SK-N-SH (cell line): ENCODE data around the gene CLPSL1. TPM values are rescaled to one million over a fixed set of nuclear protein-coding genes. Genes with fewer than 3 reads are reported as not detected.

Experiments
- CTCF ChIA-PET: fragments of 300-600, 350-600 bp; formaldehyde crosslinking; extraction: SDS; loops from one replicate; lab custom pipeline; 2021; lab: Yijun Ruan, JAX
- POLR2A ChIA-PET: fragments of 350-600 bp; sonication (Branson Sonifier 250); formaldehyde crosslinking; extraction: SDS; loops from one replicate; lab custom pipeline; 2020; ENCODE audit warnings: antibody characterized with exemption, inconsistent platforms; lab: Yijun Ruan, JAX
- DNase-seq: peaks from one replicate; pipeline ENCODE4 v3.0.0; 2012
- H2AFZ ChIP-seq: fragments of 200-600 bp; sonication (generic); 2 replicates; pipeline ENCODE4 v1.8.1; 2016; ENCODE audit warnings: antibody characterized with exemption, mild to moderate bottlenecking, low read depth
- H3F3A ChIP-seq: fragments of 200-600 bp; sonication (generic); replicated peaks from 2 replicates; pipeline ENCODE3; 2016; ENCODE audit warnings: antibody characterized with exemption, mild to moderate bottlenecking; ENCODE audit not compliant: insufficient read depth
- H3K27ac ChIP-seq, 2 experiments: fragments of 200-500 bp in 1 of 2; fragments of 200-600 bp in 1 of 2; sonication (Bioruptor generic) in 1 of 2; sonication (generic), shearing (Covaris generic) in 1 of 2; 2 replicates each; pipeline versions ENCODE4 v1.5.1 to v1.6.1; 2014 to 2016; ENCODE audit warnings: low read depth in 2 of 2, inconsistent platforms in 1 of 2, low read length in 1 of 2, mild to moderate bottlenecking in 1 of 2, mixed read lengths in 1 of 2
- H3K27me3 ChIP-seq: fragments of 200-600 bp; sonication (generic), shearing (Covaris generic); 2 replicates; pipeline ENCODE4 v1.6.1; 2016; ENCODE audit warnings: mixed run types; ENCODE audit not compliant: insufficient read depth
- H3K36me3 ChIP-seq, 2 experiments: fragments of 200-500 bp in 1 of 2; fragments of 200-600 bp in 1 of 2; sonication (Bioruptor generic) in 1 of 2; sonication (generic) in 1 of 2; replicated peaks in 1 of 2; 2 replicates each; pipeline versions ENCODE3 to v1.5.1; 2014 to 2016; ENCODE audit warnings: low read length in 1 of 2, mild to moderate bottlenecking in 1 of 2; ENCODE audit not compliant: insufficient read depth in 2 of 2, control insufficient read depth in 1 of 2
- H3K4me1 ChIP-seq, 2 experiments: fragments of 200-500 bp in 1 of 2; fragments of 200-600 bp in 1 of 2; sonication (Bioruptor generic) in 1 of 2; sonication (generic), shearing (Covaris generic) in 1 of 2; 2 replicates each; pipeline versions ENCODE4 v1.5.1 to v1.6.1; 2014 to 2016; ENCODE audit warnings: low read depth in 1 of 2, low read length in 1 of 2, mixed run types in 1 of 2; ENCODE audit not compliant: insufficient read depth in 2 of 2, control insufficient read depth in 1 of 2
- H3K4me2 ChIP-seq: fragments of 200-600 bp; sonication (generic), shearing (Covaris generic); 2 replicates; pipeline ENCODE4 v1.6.1; 2017; ENCODE audit warnings: mixed run types
- H3K4me3 ChIP-seq, 2 experiments: fragments of 200-500 bp in 1 of 2; fragments of 200-600 bp in 1 of 2; sonication (Bioruptor generic) in 1 of 2; sonication (generic), shearing (Covaris generic) in 1 of 2; 2 replicates each; pipeline versions ENCODE4 v1.5.1 to v1.8.1; 2014 to 2016; ENCODE audit warnings: low read depth in 2 of 2, inconsistent platforms in 1 of 2, low read length in 1 of 2, mild to moderate bottlenecking in 1 of 2, mixed read lengths in 1 of 2, moderate library complexity in 1 of 2
- H3K79me2 ChIP-seq: fragments of 200-600 bp; sonication (generic); 2 replicates; pipeline ENCODE4 v1.8.1; 2017; ENCODE audit warnings: mild to moderate bottlenecking; ENCODE audit not compliant: insufficient read depth
- H3K9ac ChIP-seq: fragments of 200-600 bp; sonication (generic); 2 replicates; pipeline ENCODE4 v1.6.1; 2017; ENCODE audit warnings: mixed run types
- H3K9me2 ChIP-seq: fragments of 200-600 bp; sonication (generic); 2 replicates; pipeline ENCODE4 v1.6.1; 2017; ENCODE audit warnings: mixed run types
- H3K9me3 ChIP-seq: fragments of 200-600 bp; sonication (generic); 2 replicates; pipeline ENCODE4 v1.6.1; 2017; ENCODE audit warnings: mixed run types, mild to moderate bottlenecking, moderate library complexity
- H4K20me1 ChIP-seq: fragments of 200-600 bp; sonication (generic); 2 replicates; pipeline ENCODE4 v1.6.1; 2017; ENCODE audit warnings: mild to moderate bottlenecking, mixed run types; ENCODE audit not compliant: insufficient read depth
- CHD2 ChIP-seq: fragments of 150-350 bp; IDR thresholded peaks from 2 replicates; pipeline ENCODE4 v1.6.1; 2018; ENCODE audit warnings: low read length; ENCODE audit not compliant: partially characterized antibody
- ELF1 ChIP-seq: IDR thresholded peaks from 2 replicates; pipeline ENCODE4 v1.4.0; 2012
- FOSL2 ChIP-seq: IDR thresholded peaks from 2 replicates; pipeline ENCODE4 v1.4.0; 2012; ENCODE audit warnings: low read depth, mild to moderate bottlenecking, moderate library complexity, borderline replicate concordance
- FOXJ3 ChIP-seq: sonication (generic); formaldehyde crosslinking; IDR thresholded peaks from 2 replicates; pipeline ENCODE4 v1.5.1; 2020; ENCODE audit warnings: mild to moderate bottlenecking, missing genetic modification reagents
- NFIC ChIP-seq: IDR thresholded peaks from 2 replicates; pipeline ENCODE4 v1.4.0; 2012; ENCODE audit warnings: borderline replicate concordance
- RAD21 ChIP-seq: IDR thresholded peaks from 2 replicates; pipeline ENCODE4 v1.6.1; 2012; ENCODE audit warnings: mild to moderate bottlenecking, low read length
- RXRA ChIP-seq: IDR thresholded peaks from 2 replicates; pipeline ENCODE4 v1.4.0; 2012; ENCODE audit warnings: low read depth, mild to moderate bottlenecking, borderline replicate concordance
- SIN3A ChIP-seq: IDR thresholded peaks from 2 replicates; pipeline ENCODE4 v1.6.1; 2012; ENCODE audit warnings: low read depth, mild to moderate bottlenecking, low read length, moderate library complexity, borderline replicate concordance
- TAF1 ChIP-seq: IDR thresholded peaks from 2 replicates; pipeline ENCODE4 v1.6.1; 2012; ENCODE audit warnings: low read depth, mild to moderate bottlenecking, low read length, moderate library complexity, borderline replicate concordance
- WGBS: methylation state at CpG from one replicate; pipeline ENCODE4 v1.1.6; 2017; ENCODE audit warnings: low lambda C conversion rate; 5-methylcytosine and 5-hydroxymethylcytosine counted together
- polyA plus RNA-seq, 3 experiments: library from polyadenylated mRNA; depleted of rRNA; stranded (reverse); fragments of >200 nt; gene quantifications; 2 replicates each; pipeline ENCODE4 v1.2.3, GENCODE V29; 2012
- TF ChIP-seq, protein P1 (sequence below): fragments of 150-350 bp; IDR thresholded peaks from 2 replicates; pipeline ENCODE4 v1.6.1; 2017; ENCODE audit warnings: antibody characterized with exemption, low read length, low read depth, borderline replicate concordance
- TF ChIP-seq, protein P2 (sequence below): IDR thresholded peaks from 2 replicates; pipeline ENCODE4 v1.6.1; 2012; ENCODE audit warnings: mild to moderate bottlenecking, low read depth, low read length, moderate library complexity

The CLPSL1 gene
- polyA plus RNA-seq, 1 of the 3 experiments (the other 2 are of a cell fraction), result not detected

DNA sequence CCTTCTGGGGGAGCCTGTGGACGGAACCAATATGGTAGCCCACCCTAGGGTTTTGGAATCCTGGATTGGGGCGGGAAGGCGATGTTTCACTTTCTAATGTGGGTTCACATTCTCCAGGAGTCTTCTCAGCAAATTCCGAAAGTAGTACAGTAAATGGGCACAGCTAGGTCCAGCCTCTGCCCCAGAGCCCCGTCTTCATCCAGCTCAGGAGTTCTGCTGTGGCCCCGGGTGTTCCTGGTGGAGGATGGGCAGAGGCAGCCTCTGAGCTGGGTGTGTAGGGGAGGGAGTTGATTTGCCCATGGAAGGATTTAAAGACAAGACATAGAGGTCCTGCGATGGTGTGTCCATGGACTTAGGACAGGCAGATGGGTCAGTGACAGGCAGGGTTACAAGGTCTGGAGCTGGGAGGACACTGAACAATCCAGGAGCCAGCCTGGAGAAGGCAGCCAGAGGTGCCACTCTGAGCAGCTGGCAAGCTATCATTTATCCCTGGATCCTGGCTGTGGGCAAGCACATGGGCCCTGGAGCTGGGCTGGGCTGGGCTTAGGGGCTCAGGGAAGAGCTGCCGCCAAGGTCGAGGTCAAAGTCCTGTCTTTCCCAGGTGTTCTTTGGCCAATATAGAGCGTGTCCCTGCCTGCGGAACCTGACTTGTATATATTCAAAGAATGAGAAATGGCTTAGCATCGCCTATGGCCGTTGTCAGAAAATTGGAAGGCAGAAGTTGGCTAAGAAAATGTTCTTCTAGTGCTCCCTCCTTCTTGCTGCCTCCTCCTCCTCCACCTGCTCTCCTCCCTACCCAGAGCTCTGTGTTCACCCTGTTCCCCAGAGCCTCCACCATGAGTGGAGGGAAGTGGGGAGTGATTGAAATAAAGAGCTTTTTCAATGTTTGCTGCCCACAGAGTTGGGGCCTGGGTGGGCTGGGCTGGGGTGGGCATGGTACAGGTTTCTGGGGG, 6.7 kb downstream of the CLPSL1 start:
- Histone ChIP-seq H3K4me1 (no peaks in the 10 kb centered on the region; a peak in 1 of 4 replicates), H4K20me1 (no peaks in the 10 kb centered on the region), H3K79me2 (no peaks in the 10 kb centered on the region), H2AFZ (no peak overlapping the region), H3K36me3 (no peaks in the 10 kb centered on the region), H3K9me3 (no peaks in the 10 kb centered on the region), H3K4me2 (no peak overlapping the region), H3K27ac (no peak overlapping the region), H3K4me3 (no peak overlapping the region), H3K9me2 (no peaks in the 10 kb centered on the region), H3F3A (no peaks in the 10 kb centered on the region), H3K9ac (no peak overlapping the region), H3K27me3 (peaks cover 44% of the 10 kb centered on the region)
- ChIA-PET POLR2A (no interaction called here), CTCF (interaction anchor here (0.9 to 1.8 kb wide), 4 partner anchors 9 to 307 kb away, joined by 3 to 8 read pairs (median 5); partner anchors contain the start of gene CLPS)
- WGBS, result 61% methylated on average over 13 of the region's 13 CpGs
- TF ChIP-seq RAD21 (no peak), FOSL2 (no peak), SIN3A (no peak), TAF1 (no peak), RXRA (no peak), NFIC (no peak), ELF1 (no peak), CHD2 (no peak), FOXJ3 (no peak)
- TF ChIP-seq, protein P1, sequence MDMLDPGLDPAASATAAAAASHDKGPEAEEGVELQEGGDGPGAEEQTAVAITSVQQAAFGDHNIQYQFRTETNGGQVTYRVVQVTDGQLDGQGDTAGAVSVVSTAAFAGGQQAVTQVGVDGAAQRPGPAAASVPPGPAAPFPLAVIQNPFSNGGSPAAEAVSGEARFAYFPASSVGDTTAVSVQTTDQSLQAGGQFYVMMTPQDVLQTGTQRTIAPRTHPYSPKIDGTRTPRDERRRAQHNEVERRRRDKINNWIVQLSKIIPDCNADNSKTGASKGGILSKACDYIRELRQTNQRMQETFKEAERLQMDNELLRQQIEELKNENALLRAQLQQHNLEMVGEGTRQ, result no peak
- TF ChIP-seq, protein P2, sequence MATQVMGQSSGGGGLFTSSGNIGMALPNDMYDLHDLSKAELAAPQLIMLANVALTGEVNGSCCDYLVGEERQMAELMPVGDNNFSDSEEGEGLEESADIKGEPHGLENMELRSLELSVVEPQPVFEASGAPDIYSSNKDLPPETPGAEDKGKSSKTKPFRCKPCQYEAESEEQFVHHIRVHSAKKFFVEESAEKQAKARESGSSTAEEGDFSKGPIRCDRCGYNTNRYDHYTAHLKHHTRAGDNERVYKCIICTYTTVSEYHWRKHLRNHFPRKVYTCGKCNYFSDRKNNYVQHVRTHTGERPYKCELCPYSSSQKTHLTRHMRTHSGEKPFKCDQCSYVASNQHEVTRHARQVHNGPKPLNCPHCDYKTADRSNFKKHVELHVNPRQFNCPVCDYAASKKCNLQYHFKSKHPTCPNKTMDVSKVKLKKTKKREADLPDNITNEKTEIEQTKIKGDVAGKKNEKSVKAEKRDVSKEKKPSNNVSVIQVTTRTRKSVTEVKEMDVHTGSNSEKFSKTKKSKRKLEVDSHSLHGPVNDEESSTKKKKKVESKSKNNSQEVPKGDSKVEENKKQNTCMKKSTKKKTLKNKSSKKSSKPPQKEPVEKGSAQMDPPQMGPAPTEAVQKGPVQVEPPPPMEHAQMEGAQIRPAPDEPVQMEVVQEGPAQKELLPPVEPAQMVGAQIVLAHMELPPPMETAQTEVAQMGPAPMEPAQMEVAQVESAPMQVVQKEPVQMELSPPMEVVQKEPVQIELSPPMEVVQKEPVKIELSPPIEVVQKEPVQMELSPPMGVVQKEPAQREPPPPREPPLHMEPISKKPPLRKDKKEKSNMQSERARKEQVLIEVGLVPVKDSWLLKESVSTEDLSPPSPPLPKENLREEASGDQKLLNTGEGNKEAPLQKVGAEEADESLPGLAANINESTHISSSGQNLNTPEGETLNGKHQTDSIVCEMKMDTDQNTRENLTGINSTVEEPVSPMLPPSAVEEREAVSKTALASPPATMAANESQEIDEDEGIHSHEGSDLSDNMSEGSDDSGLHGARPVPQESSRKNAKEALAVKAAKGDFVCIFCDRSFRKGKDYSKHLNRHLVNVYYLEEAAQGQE, result no peak
- no peak for DNase-seq
